H1 (cell line): ENCODE measurements around the gene AP5M1. TPM values are rescaled to one million over a fixed set of nuclear protein-coding genes. Genes with fewer than 3 reads are reported as not detected.

Source experiments
- CTCF ChIA-PET: fragments of 300-600 bp; sonication (Branson Sonifier 250); formaldehyde crosslinking; loops from one replicate; lab custom pipeline; 2021; ENCODE audit not compliant: partially characterized antibody; lab: Charles Lee
- POLR2A ChIA-PET: fragments of 300-600 bp; sonication (Branson Sonifier 250); formaldehyde crosslinking; loops from one replicate; lab custom pipeline; 2021; ENCODE audit warnings: inconsistent platforms; ENCODE audit not compliant: partially characterized antibody; lab: Charles Lee
- DNase-seq, 2 experiments: peaks; one replicate each; pipeline versions ENCODE4 v3.0.0 to v3.0.0-alpha.2; 2010 to 2022; ENCODE audit warnings: low spot score in 2 of 2, low read depth in 1 of 2, mixed read lengths in 1 of 2
- FAIRE-seq: peaks from 2 replicates; lab custom pipeline; 2011; peaks lifted over from hg19 to GRCh38; lab: Jason Lieb, UNC
- H2AFZ ChIP-seq: 2 replicates; pipeline ENCODE4 v1.8.1; 2012; ENCODE audit warnings: low read length, inconsistent platforms
- H2AK5ac ChIP-seq: 2 replicates; pipeline ENCODE4 v1.6.1; 2013; ENCODE audit warnings: low read depth, low read length
- H2BK120ac ChIP-seq: replicated peaks from 2 replicates; pipeline ENCODE3; 2013; ENCODE audit warnings: low read depth, low read length, inconsistent platforms
- H2BK12ac ChIP-seq: 2 replicates; pipeline ENCODE4 v1.6.1; 2013; ENCODE audit warnings: low read depth, low read length
- H2BK15ac ChIP-seq: 2 replicates; pipeline ENCODE4 v1.6.1; 2013; ENCODE audit warnings: low read length
- H2BK20ac ChIP-seq: 2 replicates; pipeline ENCODE4 v1.6.1; 2013; ENCODE audit warnings: low read length
- H2BK5ac ChIP-seq: 2 replicates; pipeline ENCODE4 v1.6.1; 2013; ENCODE audit warnings: low read depth, low read length
- H3K14ac ChIP-seq: 2 replicates; pipeline ENCODE4 v1.6.1; 2013; ENCODE audit warnings: inconsistent platforms; ENCODE audit not compliant: insufficient read length
- H3K18ac ChIP-seq: 2 replicates; pipeline ENCODE4 v1.6.1; 2013; ENCODE audit warnings: low read length; ENCODE audit errors: extremely low read depth
- H3K23ac ChIP-seq: 2 replicates; pipeline ENCODE4 v1.6.1; 2013; ENCODE audit warnings: inconsistent platforms; ENCODE audit not compliant: insufficient read length
- H3K23me2 ChIP-seq: 2 replicates; pipeline ENCODE4 v1.6.1; 2013; ENCODE audit warnings: low read depth, low read length
- H3K27ac ChIP-seq: 2 replicates; pipeline ENCODE4 v1.6.1; 2011; ENCODE audit warnings: low read depth, low read length, inconsistent platforms
- H3K27me3 ChIP-seq, 4 experiments: replicated peaks in 1 of 4; 1 replicate in 1 of 4; 2 replicates in 3 of 4; pipeline versions ENCODE4 v1.6.1 to v1.8.1; 2011 to 2013; ENCODE audit warnings: low read length in 3 of 4, mild to moderate bottlenecking in 3 of 4, inconsistent platforms in 2 of 4, mixed read lengths in 2 of 4, moderate library complexity in 1 of 4; ENCODE audit not compliant: control insufficient read depth in 3 of 4, insufficient read depth in 3 of 4; ENCODE audit errors: extremely low read depth in 1 of 4
- H3K36me3 ChIP-seq, 4 experiments: 2 replicates each; pipeline versions ENCODE4 v1.6.1 to v1.8.1; 2011 to 2013; ENCODE audit warnings: mild to moderate bottlenecking in 4 of 4, low read length in 3 of 4, moderate library complexity in 2 of 4, control low read depth in 1 of 4, inconsistent platforms in 1 of 4; ENCODE audit not compliant: insufficient read depth in 4 of 4, control insufficient read depth in 2 of 4
- H3K4ac ChIP-seq: replicated peaks from 2 replicates; pipeline ENCODE3; 2013; ENCODE audit warnings: low read length, low read depth, mixed read lengths, inconsistent platforms; ENCODE audit not compliant: insufficient read length
- H3K4me1 ChIP-seq, 4 experiments: replicated peaks in 1 of 4; 1 replicate in 1 of 4; 2 replicates in 3 of 4; pipeline versions ENCODE4 v1.6.1 to v1.8.1; 2011 to 2013; ENCODE audit warnings: low read length in 3 of 4, inconsistent platforms in 2 of 4, mixed read lengths in 1 of 4; ENCODE audit not compliant: insufficient read depth in 4 of 4, control insufficient read depth in 3 of 4
- H3K4me2 ChIP-seq, 2 experiments: 2 replicates each; pipeline versions ENCODE4 v1.6.1 to v1.8.1; 2011 to 2013; ENCODE audit warnings: low read depth in 2 of 2, low read length in 2 of 2, control low read depth in 1 of 2, inconsistent platforms in 1 of 2, mild to moderate bottlenecking in 1 of 2; ENCODE audit not compliant: insufficient read depth in 1 of 2
- H3K4me3 ChIP-seq, 4 experiments: fragments of 200-600, 300-600 bp in 1 of 4; sonication (generic), shearing (Covaris generic), sonication (Bioruptor Twin) in 1 of 4; 2 replicates each; pipeline versions ENCODE4 v1.5.1 to v1.8.1; 2011 to 2016; ENCODE audit warnings: low read length in 4 of 4, low read depth in 3 of 4, control low read depth in 2 of 4, inconsistent platforms in 2 of 4, mild to moderate bottlenecking in 2 of 4, mixed read lengths in 1 of 4, moderate library complexity in 1 of 4; ENCODE audit not compliant: insufficient read depth in 2 of 4; ENCODE audit errors: extremely low read depth in 1 of 4
- H3K56ac ChIP-seq: replicated peaks from 2 replicates; pipeline ENCODE3; 2013; ENCODE audit warnings: low read depth, mild to moderate bottlenecking, mixed read lengths, low read length, inconsistent platforms; ENCODE audit not compliant: insufficient read length
- H3K79me1 ChIP-seq: 2 replicates; pipeline ENCODE4 v1.6.1; 2013; ENCODE audit warnings: low read depth, low read length, control low read depth
- H3K79me2 ChIP-seq, 2 experiments: 2 replicates each; pipeline versions ENCODE4 v1.6.1 to v1.8.1; 2012 to 2013; ENCODE audit warnings: low read length in 2 of 2, mild to moderate bottlenecking in 2 of 2, inconsistent platforms in 1 of 2; ENCODE audit not compliant: insufficient read depth in 2 of 2, control insufficient read depth in 1 of 2
- H3K9ac ChIP-seq, 4 experiments: replicated peaks in 1 of 4; 1 replicate in 1 of 4; 2 replicates in 3 of 4; pipeline versions ENCODE4 v1.6.1 to v1.8.1; 2011 to 2013; ENCODE audit warnings: low read depth in 3 of 4, low read length in 3 of 4, control low read depth in 2 of 4, mild to moderate bottlenecking in 2 of 4, moderate library complexity in 2 of 4, inconsistent platforms in 1 of 4; ENCODE audit errors: extremely low read depth in 1 of 4
- H3K9me3 ChIP-seq, 2 experiments: 2 replicates each; pipeline versions ENCODE4 v1.6.1 to v1.8.1; 2012 to 2013; ENCODE audit warnings: mild to moderate bottlenecking in 2 of 2, moderate library complexity in 2 of 2, control low read depth in 1 of 2, inconsistent platforms in 1 of 2, low read depth in 1 of 2, low read length in 1 of 2, mixed read lengths in 1 of 2; ENCODE audit not compliant: insufficient read depth in 2 of 2
- H4K20me1 ChIP-seq, 2 experiments: replicated peaks in 1 of 2; 2 replicates each; pipeline versions ENCODE3 to v1.8.1; 2011 to 2013; ENCODE audit warnings: inconsistent platforms in 2 of 2, low read length in 2 of 2, mild to moderate bottlenecking in 1 of 2; ENCODE audit not compliant: insufficient read depth in 2 of 2, control insufficient read depth in 1 of 2
- H4K5ac ChIP-seq: 2 replicates; pipeline ENCODE4 v1.6.1; 2013; ENCODE audit warnings: low read length, low read depth, mixed read lengths, inconsistent platforms; ENCODE audit not compliant: insufficient read length
- H4K8ac ChIP-seq: 2 replicates; pipeline ENCODE4 v1.8.0; 2013; ENCODE audit warnings: mild to moderate bottlenecking, moderate library complexity, low read length, inconsistent platforms; ENCODE audit not compliant: insufficient read depth; ENCODE audit errors: extremely low read depth
- H4K91ac ChIP-seq: replicated peaks from 2 replicates; pipeline ENCODE3; 2013; ENCODE audit warnings: low read length, mixed read lengths, inconsistent platforms; ENCODE audit not compliant: insufficient read length
- CBX8 ChIP-seq: fragments of 300-800, 300-1000 bp; sonication (generic); IDR thresholded peaks from 2 replicates; pipeline ENCODE4 v1.7.1; 2016; ENCODE audit warnings: low read depth, low read length, borderline replicate concordance
- CHD2 ChIP-seq: IDR thresholded peaks from 2 replicates; pipeline ENCODE4 v1.6.1; 2012; ENCODE audit warnings: low read length, improper control_type of control experiment
- HDAC6 ChIP-seq: IDR thresholded peaks from one replicate; pipeline ENCODE4 v1.7.1; 2012; ENCODE audit warnings: low read depth, mild to moderate bottlenecking, inconsistent platforms, low read length, moderate library complexity
- KDM4A ChIP-seq: IDR thresholded peaks from one replicate; pipeline ENCODE4 v1.7.1; 2012; ENCODE audit warnings: low read depth, mild to moderate bottlenecking, moderate library complexity, low read length, inconsistent platforms; ENCODE audit not compliant: severe bottlenecking
- KDM5A ChIP-seq: fragments of 200-600 bp; IDR thresholded peaks from 2 replicates; pipeline ENCODE4 v1.7.1; 2012; ENCODE audit warnings: mild to moderate bottlenecking, low read length, inconsistent platforms, mixed read lengths
- POLR2AphosphoS5 ChIP-seq: IDR thresholded peaks from 2 replicates; pipeline ENCODE4 v1.6.1; 2011; ENCODE audit warnings: low read depth, low read length
- RAD21 ChIP-seq, 2 experiments: IDR thresholded peaks in 1 of 2; conservative IDR thresholded peaks in 1 of 2; 2 replicates each; pipeline ENCODE4 v1.6.1; 2011; ENCODE audit warnings: low read depth in 2 of 2, low read length in 2 of 2, improper control_type of control experiment in 1 of 2, inconsistent platforms in 1 of 2, mild to moderate bottlenecking in 1 of 2, moderate library complexity in 1 of 2
- SAP30 ChIP-seq: fragments of 300-600 bp; sonication (generic); IDR thresholded peaks from 2 replicates; pipeline ENCODE4 v1.7.1; 2012; ENCODE audit warnings: low read length, moderate library complexity, mild to moderate bottlenecking, inconsistent platforms; ENCODE audit not compliant: insufficient read depth, insufficient replicate concordance
- SP1 ChIP-seq: IDR thresholded peaks from 2 replicates; pipeline ENCODE4 v1.6.1; 2011; ENCODE audit warnings: low read depth, low read length
- TAF7 ChIP-seq: optimal IDR thresholded peaks from 2 replicates; pipeline ENCODE3; 2011; ENCODE audit warnings: low read depth, mild to moderate bottlenecking, inconsistent platforms, low read length, moderate library complexity, borderline replicate concordance
- TCF12 ChIP-seq: IDR thresholded peaks from 2 replicates; pipeline ENCODE4 v1.6.1; 2011; ENCODE audit warnings: low read depth, mild to moderate bottlenecking, low read length
- TEAD4 ChIP-seq: IDR thresholded peaks from 2 replicates; pipeline ENCODE4 v1.6.1; 2012; ENCODE audit warnings: low read depth, low read length, inconsistent platforms, mixed read lengths
- WGBS, 2 experiments: shearing (Covaris generic) in 1 of 2; methylation state at CpG; one replicate each; pipeline versions ENCODE4 v1.1.6 to v1.1.7; 2013 to 2015; ENCODE audit warnings: low lambda C conversion rate in 2 of 2, mixed read lengths in 2 of 2, inconsistent platforms in 1 of 2, low coverage in 1 of 2, missing lambda C conversion rate in 1 of 2; ENCODE audit not compliant: insufficient replicate concordance in 2 of 2, insufficient coverage in 1 of 2, insufficient read length in 1 of 2; ENCODE audit errors: extremely low coverage in 1 of 2, missing lambda C conversion rate in 1 of 2; 5-methylcytosine and 5-hydroxymethylcytosine counted together
- polyA plus RNA-seq, 7 experiments: library from polyadenylated mRNA; depleted of rRNA in 3 of 7; stranded (reverse) in 5 of 7; unstranded in 2 of 7; fragments of >200 nt in 5 of 7; fragments of 200-250 nt in 2 of 7; gene quantifications; 1 replicate in 5 of 7; 2 replicates in 1 of 7; 4 replicates in 1 of 7; pipeline versions ENCODE4 v1.2.1 to v1.2.3, GENCODE V29; 2011 to 2013; ENCODE audit warnings: missing spikeins in 2 of 7, mixed read lengths in 2 of 7
- total RNA-seq: library from RNA; stranded (reverse); fragmentation: NEBNext Ultra II Directional; extraction: Animal tissue kit (Norgen Biotek cat#: 25700); gene quantifications from 2 replicates; pipeline ENCODE4 v1.2.1, GENCODE V29; 2021

The AP5M1 gene
- total and polyA plus RNA-seq, 2 of the 8 experiments (the other 6 are each of a cell fraction or from before 2014, with no cell fraction given): 20.9 to 51.9 TPM

GRCh38 chr14:57302883-57303282 lies 34.1 kb downstream of the AP5M1 start:
- WGBS, 2 experiments: 83% methylated on average over 5 of the region's 5 CpGs; no CpG with 5 or more reads in 1 of the 2 experiments
- no peaks in the 10 kb centered on the region for H4K20me1 ChIP-seq
- H3K14ac ChIP-seq: no peak overlapping the region
- H2BK120ac ChIP-seq: no peak overlapping the region
- H3K4me3 ChIP-seq: no peak overlapping the region
- ChIA-PET CTCF (interaction anchor here (1.4 kb wide), 1 partner anchor 12 kb away, joined by 3 read pairs; no protein-coding TSS in a partner anchor), POLR2A (no interaction called here)
- no peak for DNase-seq
- H3K23ac ChIP-seq: no peak overlapping the region
- FAIRE-seq: no peak
- no peak overlapping the region for H2BK12ac ChIP-seq
- H3K79me2 ChIP-seq: no peaks in the 10 kb centered on the region
- no peak overlapping the region for H3K27ac ChIP-seq
- H2BK15ac ChIP-seq: no peak overlapping the region
- no peak overlapping the region for H4K91ac ChIP-seq
- H3K79me1 ChIP-seq: no peaks in the 10 kb centered on the region
- H3K9me3 ChIP-seq: no peaks in the 10 kb centered on the region
- H3K4me1 ChIP-seq: no peaks in the 10 kb centered on the region
- no peaks in the 10 kb centered on the region for H3K27me3 ChIP-seq
- no peak overlapping the region for H3K9ac ChIP-seq
- no peak overlapping the region for H4K8ac ChIP-seq
- TF ChIP-seq KDM5A (no peak), TAF7 (no peak), KDM4A (no peak), SAP30 (no peak), TCF12 (no peak), TEAD4 (no peak), RAD21 (IDR thresholded peaks at IDR 0.05 in 1 of 2, conservative IDR thresholded peaks at IDR 0.05 in 1 of 2; ENCODE audit: low read depth in 2 of 2, low read length in 2 of 2) (no peak), CHD2 (no peak), SP1 (no peak), HDAC6 (no peak), POLR2AphosphoS5 (no peak), CBX8 (no peak)
- H2AFZ ChIP-seq: no peak overlapping the region
- no peak overlapping the region for H3K4me2 ChIP-seq
- H2BK20ac ChIP-seq: no peak overlapping the region
- H2BK5ac ChIP-seq: no peak overlapping the region
- H4K5ac ChIP-seq: no peak overlapping the region
- no peak overlapping the region for H2AK5ac ChIP-seq
- H3K36me3 ChIP-seq: no peaks in the 10 kb centered on the region
- no peak overlapping the region for H3K56ac ChIP-seq
- no peak overlapping the region for H3K4ac ChIP-seq
- no peaks in the 10 kb centered on the region for H3K23me2 ChIP-seq
- H3K18ac ChIP-seq: no peak overlapping the region
